Measurements from ENCODE around the gene PTPN14.

The PTPN14 gene

GRCh38 chr1:214422137-214422671 is 129.2 kb downstream of the PTPN14 start:
- TF ChIP-seq CTCF (IDR thresholded peaks at IDR 0.05; ENCODE audit: control extremely low read depth, extremely low read depth, low read depth, missing control alignments): no peak
- ChIA-PET POLR2A (interaction anchor here (0.5 kb wide), 1 partner anchor 188 kb away, joined by 4 read pairs; no protein-coding TSS in a partner anchor), CTCF (interaction anchor here (0.9 to 1.3 kb wide), 4 partner anchors 10 to 89 kb away, joined by 3 read pairs; no protein-coding TSS in a partner anchor)
- DNase-seq (ENCODE audit: extremely low spot score): no peak

- ChIA-PET POLR2A (interaction anchor here (0.6 kb wide), 1 partner anchor 14 kb away, joined by 3 read pairs; no protein-coding TSS in a partner anchor), CTCF (no interaction called here)
- DNase-seq (ENCODE audit: extremely low spot score): no peak
- TF ChIP-seq CTCF (IDR thresholded peaks at IDR 0.05; ENCODE audit: control extremely low read depth, extremely low read depth, low read depth, missing control alignments): no peak
Measured at GRCh38 chr1:214420833-214421232, 130.6 kb downstream of the PTPN14 start.

GRCh38 chr1:214420341-214420740 is 131.1 kb downstream of the PTPN14 start:
- no peak for TF ChIP-seq CTCF (IDR thresholded peaks at IDR 0.05; ENCODE audit: control extremely low read depth, extremely low read depth, low read depth, missing control alignments)
- DNase-seq (ENCODE audit: extremely low spot score): no peak
- ChIA-PET CTCF (interaction anchor here (0.9 to 1.3 kb wide), 2 partner anchors 33 to 91 kb away, joined by 3 read pairs; no protein-coding TSS in a partner anchor), POLR2A (no interaction called here)

GRCh38 chr1:214419650-214420049 is 131.8 kb downstream of the PTPN14 start:
- TF ChIP-seq CTCF (IDR thresholded peaks at IDR 0.05; ENCODE audit: control extremely low read depth, extremely low read depth, low read depth, missing control alignments): no peak
- POLR2A ChIA-PET: no interaction called here

GRCh38 chr1:214418391-214418790 is 133.0 kb downstream of the PTPN14 start:
- ChIA-PET CTCF (interaction anchor here (0.7 to 1.9 kb wide), 3 partner anchors 9 to 21 kb away, joined by 3 to 5 read pairs (median 4); no protein-coding TSS in a partner anchor), POLR2A (no interaction called here)
- TF ChIP-seq CTCF (IDR thresholded peaks at IDR 0.05; ENCODE audit: control extremely low read depth, extremely low read depth, low read depth, missing control alignments): no peak
- DNase-seq (ENCODE audit: extremely low spot score): no peak

More at GRCh38 chr1:214419650-214420049, 131.8 kb downstream of the PTPN14 start:
- DNase-seq (ENCODE audit: extremely low spot score): no peak
- CTCF ChIA-PET: interaction anchor here (0.9 to 1.9 kb wide), 3 partner anchors 22 to 91 kb away, joined by 3 to 5 read pairs (median 3); no protein-coding TSS in a partner anchor

GRCh38 chr1:214417545-214418210 is 133.7 kb downstream of the PTPN14 start:
- ChIA-PET POLR2A (no interaction called here), CTCF (interaction anchor here (0.7 to 1.9 kb wide), 2 partner anchors 15 to 20 kb away, joined by 3 to 5 read pairs; no protein-coding TSS in a partner anchor)
- DNase-seq (ENCODE audit: extremely low spot score): no peak
- no peak for TF ChIP-seq CTCF (IDR thresholded peaks at IDR 0.05; ENCODE audit: control extremely low read depth, extremely low read depth, low read depth, missing control alignments)
